Ovary (tissue), 10 donors: ENCODE results near the gene LDOC1. TPM values are rescaled to one million over a fixed set of nuclear protein-coding genes. Genes with fewer than 3 reads are reported as not detected.
A peak's percentile ranks its signal among the peaks of the same experiment; 100 is the strongest.

Experiments used
- DNase-seq, 5 donors: peaks; one replicate each; pipeline ENCODE4 v3.0.0-alpha.2; 2019 to 2020
- H3K27ac ChIP-seq, 2 donors: fragments of 200-600 bp; one replicate each; pipeline versions ENCODE4 v1.5.1 to v1.8.0; 2019 to 2022
- H3K27me3 ChIP-seq: fragments of 200-600 bp; one replicate; pipeline ENCODE4 v1.8.0; 2022
- H3K36me3 ChIP-seq: fragments of 200-600 bp; sonication (generic); one replicate; pipeline ENCODE4 v1.5.1; 2019
- H3K4me1 ChIP-seq: one replicate; pipeline ENCODE4 v1.8.1; 2013; ENCODE audit warnings: mild to moderate bottlenecking, moderate library complexity; ENCODE audit not compliant: insufficient read depth
- H3K4me3 ChIP-seq: fragments of 200-600 bp; sonication (generic); one replicate; pipeline ENCODE4 v1.5.1; 2017
- H3K9me3 ChIP-seq, 2 donors: fragments of 200-600 bp in 1 of 2; sonication (generic) in 1 of 2; one replicate each; pipeline versions ENCODE4 v1.5.1 to v1.8.1; 2013 to 2019; ENCODE audit warnings: mild to moderate bottlenecking in 1 of 2, moderate library complexity in 1 of 2
- EP300 ChIP-seq: sonication (generic); formaldehyde crosslinking; IDR thresholded peaks from one replicate; pipeline ENCODE4 v1.6.1; 2017; ENCODE audit warnings: antibody characterized with exemption
- POLR2A ChIP-seq: fragments of 450-650 bp; IDR thresholded peaks from one replicate; pipeline ENCODE4 v1.6.1; 2017; ENCODE audit warnings: antibody characterized with exemption, mild to moderate bottlenecking, moderate library complexity
- WGBS, 3 donors: extraction: QIAGEN DNeasy Blood & Tissue Kit in 1 of 3; methylation state at CpG; one replicate each; pipeline versions ENCODE4 v1.1.5 to v1.1.7; 2013 to 2017; 5-methylcytosine and 5-hydroxymethylcytosine counted together
- intact Hi-C, 4 donors: fragments of 100-400 bp; cut with DNase I; formaldehyde crosslinking; loops; one replicate each; pipeline versions ENCODE4 v1.11.0 to v1.15.1; 2022 to 2023
- long read RNA-seq, 3 donors: library from polyadenylated mRNA in 2 of 3; unstranded in 2 of 3; transcript quantifications; one replicate each; pipeline ENCODE4 v2.0.0 and lab custom pipeline, GENCODE V29; 2021 to 2026
- polyA plus RNA-seq, 2 donors: library from polyadenylated mRNA; stranded (reverse); fragments of 200-250 nt in 1 of 2; fragments of 350-450 nt in 1 of 2; fragmentation: Illumina TruSeq in 1 of 2; extraction: RNeasy Lipid Tissue Mini Kit (QIAGEN cat#74804) in 1 of 2; gene quantifications; one replicate each; pipeline ENCODE4 v1.2.3, GENCODE V29; 2013 to 2014
- total RNA-seq, 7 donors: library from RNA; depleted of rRNA in 2 of 7; stranded (reverse); fragments of >200 nt in 2 of 7; fragmentation: NEBNext Ultra II Directional in 3 of 7; extraction: Animal tissue kit (Norgen Biotek cat#: 25700) in 3 of 7; gene quantifications; one replicate each; pipeline versions ENCODE4 v1.1.0 to v1.2.4, GENCODE V29; 2016 to 2023
- TF ChIP-seq, protein P1 (sequence below), 3 donors: fragments of 450-650 bp in 2 of 3; fragments of 200-600 bp in 1 of 3; IDR thresholded peaks; one replicate each; pipeline versions ENCODE4 v1.5.1 to v1.8.0; 2016 to 2022; ENCODE audit warnings: antibody characterized with exemption in 3 of 3, mild to moderate bottlenecking in 1 of 3
- donor health status: DM: no; HTN: no; CAD: no; lungs with moderate emphysema.
- donor health status: DM: no; HTN: no; CAD: no.
- donor health status: Bipolar disorder and iron deficiency.
- donor health status: DM: yes; HTN: yes; CAD: no.
- donor health status: DM: no; HTN: no; CAD: no.
- donor health status: DM: yes; HTN: yes; CAD: no.

Gene LDOC1
- total RNA-seq (10 to 100 TPM in 6 of 7 donors, 1 to 10 TPM in 1; 7.5 to 73.9 (median 34.0) TPM), polyA plus RNA-seq (10 to 100 TPM; 51.7 to 77.2 TPM)
- long read RNA-seq, donor 1, transcript LDOC1-201 (1 exons, 1,381 nt), result major isoform, 35 of 35 reads
- long read RNA-seq, donor 1, partial matches to known transcripts, result 0 of 35 reads
- long read RNA-seq, donor 1, other reads (novel, unspliced or antisense), result 0 of 35 reads
- long read RNA-seq, donor 2, transcript LDOC1-201 (1 exons, 1,381 nt), result major isoform, 115 of 119 reads
- long read RNA-seq, donor 2, partial matches to known transcripts, result 0 of 119 reads
- long read RNA-seq, donor 2, other reads (novel, unspliced or antisense), result 0 of 119 reads
- long read RNA-seq, donor 3, transcript LDOC1-201 (1 exons, 1,381 nt), result major isoform, 62 of 63 reads
- long read RNA-seq, donor 3, partial matches to known transcripts, result 0 of 63 reads
- long read RNA-seq, donor 3, other reads (novel, unspliced or antisense), result 0 of 63 reads

DNA sequence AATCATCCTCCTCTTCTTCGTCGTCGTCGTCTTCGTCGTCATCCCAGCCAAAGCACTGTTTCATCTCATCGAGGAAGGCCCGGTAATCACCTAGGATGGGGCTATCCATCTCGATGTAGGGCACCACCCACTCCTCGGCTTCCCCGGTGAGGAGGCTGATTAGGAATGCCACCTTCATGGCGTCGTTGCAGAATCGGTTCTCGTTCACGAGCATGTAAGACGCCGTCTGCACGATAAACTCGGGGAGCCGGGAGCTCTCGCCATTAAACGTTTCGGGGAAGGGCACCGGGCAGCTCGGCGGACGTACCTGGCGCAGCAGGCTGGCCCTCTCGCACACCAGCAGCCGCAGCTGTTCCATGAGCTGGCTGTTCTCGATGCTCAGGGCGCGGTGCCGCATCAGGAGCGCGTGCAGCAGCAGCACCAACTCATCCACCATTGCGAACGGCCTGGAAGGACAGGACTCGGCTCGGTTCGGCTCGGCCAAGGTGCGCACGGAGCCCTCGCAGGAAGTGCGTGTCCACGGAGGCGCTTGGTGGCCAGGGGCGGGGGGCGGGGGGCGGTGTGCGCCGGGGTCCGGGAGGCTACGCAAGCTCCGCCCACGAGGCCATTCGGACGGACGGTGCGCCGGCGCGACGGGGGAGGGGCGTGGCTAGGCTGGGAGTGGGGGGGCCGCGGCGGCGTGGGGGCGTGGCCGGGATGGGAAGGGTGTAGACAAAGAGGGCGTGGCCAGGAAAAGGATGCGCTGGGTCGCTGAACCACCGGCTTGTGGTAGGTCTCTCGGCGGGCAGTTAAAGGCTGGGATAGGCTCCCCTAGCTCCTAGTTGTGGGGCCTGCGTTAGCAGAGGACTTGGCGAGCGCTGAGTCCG lies at the start of gene LDOC1:
Gene LDOC1 (minus strand): TSS at position 544 of the 866 bp plus-strand sequence. CDS start 108 bp downstream, at position 436.
- intact Hi-C loops, result no loop called here
- no peaks in the 10 kb centered on the region for H3K9me3 ChIP-seq
- no peaks in the 10 kb centered on the region for H3K36me3 ChIP-seq
- no peaks in the 10 kb centered on the region for H3K4me1 ChIP-seq
- H3K27me3 ChIP-seq, result no peaks in the 10 kb centered on the region
- TF ChIP-seq POLR2A (no peak), EP300 (no peak)
- TF ChIP-seq, protein P1, sequence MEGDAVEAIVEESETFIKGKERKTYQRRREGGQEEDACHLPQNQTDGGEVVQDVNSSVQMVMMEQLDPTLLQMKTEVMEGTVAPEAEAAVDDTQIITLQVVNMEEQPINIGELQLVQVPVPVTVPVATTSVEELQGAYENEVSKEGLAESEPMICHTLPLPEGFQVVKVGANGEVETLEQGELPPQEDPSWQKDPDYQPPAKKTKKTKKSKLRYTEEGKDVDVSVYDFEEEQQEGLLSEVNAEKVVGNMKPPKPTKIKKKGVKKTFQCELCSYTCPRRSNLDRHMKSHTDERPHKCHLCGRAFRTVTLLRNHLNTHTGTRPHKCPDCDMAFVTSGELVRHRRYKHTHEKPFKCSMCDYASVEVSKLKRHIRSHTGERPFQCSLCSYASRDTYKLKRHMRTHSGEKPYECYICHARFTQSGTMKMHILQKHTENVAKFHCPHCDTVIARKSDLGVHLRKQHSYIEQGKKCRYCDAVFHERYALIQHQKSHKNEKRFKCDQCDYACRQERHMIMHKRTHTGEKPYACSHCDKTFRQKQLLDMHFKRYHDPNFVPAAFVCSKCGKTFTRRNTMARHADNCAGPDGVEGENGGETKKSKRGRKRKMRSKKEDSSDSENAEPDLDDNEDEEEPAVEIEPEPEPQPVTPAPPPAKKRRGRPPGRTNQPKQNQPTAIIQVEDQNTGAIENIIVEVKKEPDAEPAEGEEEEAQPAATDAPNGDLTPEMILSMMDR (IDR thresholded peaks at IDR 0.05), result no peak
- H3K27ac ChIP-seq, result no peak within 1 kb of the TSS
- H3K4me3 ChIP-seq, result peak within 1 kb of the TSS; percentile 57
- 21 to 42% (median 29%) methylated on average over 58 to 83 of the region's 83 CpGs for WGBS, 3 donors
- peak; percentile 77 to 89 (median 88) for DNase-seq

DNA sequence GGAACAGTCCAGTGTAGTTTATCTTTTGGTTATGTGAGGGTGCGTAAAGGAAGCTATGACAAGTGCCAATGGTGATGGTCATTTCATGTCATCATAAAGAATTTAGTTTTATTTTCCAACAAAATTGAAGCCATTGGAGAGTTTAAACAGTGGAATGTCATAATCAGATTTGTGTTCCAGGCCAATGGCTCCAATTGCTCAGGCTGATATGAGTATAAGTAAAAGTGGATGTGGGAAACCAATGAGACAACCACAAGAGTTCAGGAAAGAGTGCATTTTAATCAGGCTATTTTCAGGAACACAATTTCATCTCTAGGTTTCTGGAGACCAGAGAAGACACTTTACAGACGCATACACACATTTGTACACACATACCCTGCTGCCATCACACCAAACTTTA lies 44.7 kb upstream of the LDOC1 start:
- WGBS, 3 donors, result 76 to 84% (median 79%) methylated on average over 2 of the region's 2 CpGs
- TF ChIP-seq EP300, result no peak
- TF ChIP-seq, protein P1 (IDR thresholded peaks at IDR 0.05), result no peak
- TF ChIP-seq POLR2A, result no peak
- Histone ChIP-seq H3K4me3 (no peak overlapping the region), H3K27ac (no peak overlapping the region), H3K4me1 (no peaks in the 10 kb centered on the region), H3K36me3 (no peaks in the 10 kb centered on the region), H3K9me3 (no peaks in the 10 kb centered on the region), H3K27me3 (no peaks in the 10 kb centered on the region)
- DNase-seq, result no peak
- intact Hi-C loops, result no loop called here

DNA sequence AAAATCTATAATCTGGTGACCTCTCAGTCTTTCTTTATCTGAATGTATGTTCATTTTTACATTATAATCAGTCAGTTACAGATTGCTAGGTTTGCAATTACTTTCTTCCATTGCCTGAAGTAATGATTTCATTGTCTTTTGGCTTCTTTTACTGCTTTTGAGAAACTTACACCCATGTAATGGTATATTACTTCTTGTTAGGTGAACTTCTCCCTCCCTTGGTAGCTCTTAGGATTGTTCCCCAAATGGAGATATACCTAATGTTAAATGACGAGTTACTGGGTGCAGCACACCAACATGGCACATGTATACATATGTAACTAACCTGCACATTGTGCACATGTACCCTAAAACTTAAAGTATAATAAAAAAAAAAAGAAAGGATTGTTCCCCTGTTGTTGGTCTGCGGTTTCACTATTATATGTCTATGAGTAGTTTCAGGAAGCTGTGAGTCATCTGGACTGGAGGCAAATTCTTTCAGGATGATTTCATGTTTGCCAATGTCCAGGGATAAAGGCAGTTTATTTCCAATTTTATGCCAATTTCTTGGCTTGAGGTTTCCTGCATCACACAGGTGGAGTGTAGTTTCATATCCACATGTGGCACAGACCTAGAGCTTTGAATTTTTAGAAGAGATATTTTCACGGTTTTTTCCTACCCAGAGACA lies 43.5 kb upstream of the LDOC1 start:
- WGBS, 3 donors, result 62 to 65% (median 63%) methylated on average over 3 of the region's 3 CpGs
- no peak for DNase-seq
- H3K27me3 ChIP-seq, result no peaks in the 10 kb centered on the region
- intact Hi-C loops, result no loop called here
- H3K4me1 ChIP-seq, result no peaks in the 10 kb centered on the region
- H3K36me3 ChIP-seq, result no peaks in the 10 kb centered on the region
- no peak overlapping the region for H3K4me3 ChIP-seq
- H3K27ac ChIP-seq, result no peak overlapping the region
- TF ChIP-seq POLR2A, result no peak
- TF ChIP-seq EP300, result no peak
- TF ChIP-seq, protein P1 (IDR thresholded peaks at IDR 0.05), result no peak
- H3K9me3 ChIP-seq, result no peaks in the 10 kb centered on the region

DNA sequence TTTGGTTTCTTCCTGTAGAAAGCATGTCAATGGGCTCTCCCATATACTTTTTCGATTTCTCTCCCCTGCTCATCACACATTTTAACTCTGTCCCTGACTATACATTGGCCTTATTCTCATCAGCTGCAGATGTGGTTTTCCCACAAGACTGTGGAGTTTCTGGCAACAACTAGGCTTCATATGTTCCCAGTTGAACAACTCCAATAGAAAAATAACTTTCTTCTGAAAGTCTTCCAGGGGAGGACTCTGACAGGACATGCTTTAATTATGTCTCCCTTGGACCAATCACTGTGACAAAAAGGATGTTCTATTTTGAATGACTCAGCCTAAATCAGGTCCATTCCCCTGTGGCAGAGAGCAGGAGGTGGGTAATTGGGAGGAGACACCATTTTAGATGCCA lies 37.3 kb upstream of the LDOC1 start:
- H3K27me3 ChIP-seq, result no peaks in the 10 kb centered on the region
- DNase-seq, result no peak
- H3K4me3 ChIP-seq, result no peak overlapping the region
- intact Hi-C loops, result no loop called here
- no peaks in the 10 kb centered on the region for H3K36me3 ChIP-seq
- H3K27ac ChIP-seq, result no peak overlapping the region
- TF ChIP-seq EP300 (no peak), POLR2A (no peak)
- TF ChIP-seq, protein P1 (IDR thresholded peaks at IDR 0.05), result no peak
- 61 to 72% (median 67%) methylated on average over 1 of the region's 1 CpG for WGBS, 3 donors
- no peaks in the 10 kb centered on the region for H3K9me3 ChIP-seq
- H3K4me1 ChIP-seq, result no peaks in the 10 kb centered on the region
